GM12878 (cell line): ENCODE results near the gene TUBB3. TPM values are rescaled to one million over a fixed set of nuclear protein-coding genes. Genes with fewer than 3 reads are reported as not detected.

Experiments
- ATAC-seq: fragments of 200-7000 bp; cut with Tn5 transposase; 3 replicates; pipeline ENCODE4 v1.9.1; 2020; ENCODE audit warnings: mild to moderate bottlenecking, moderate library complexity
- BruUV-seq: library from RNA; stranded (reverse); fragments of 400-500 nt; replicated peaks from 2 replicates; lab custom pipeline; 2021; lab: Mats Ljungman, UMichigan
- CTCF ChIA-PET: fragments of 300-600 bp; sonication (Branson Sonifier 250); formaldehyde crosslinking; extraction: SDS; loops from one replicate; lab custom pipeline; 2021; ENCODE audit warnings: inconsistent platforms; lab: Yijun Ruan, JAX
- POLR2A ChIA-PET: fragments of 350-600 bp; formaldehyde crosslinking; extraction: SDS; loops from one replicate; lab custom pipeline; 2021; ENCODE audit warnings: inconsistent platforms; lab: Charles Lee
- RAD21 ChIA-PET: fragments of 300-600 bp; sonication (Branson Sonifier 250); formaldehyde crosslinking; loops from one replicate; lab custom pipeline; 2023; ENCODE audit warnings: antibody characterized with exemption; ENCODE audit not compliant: unreplicated experiment; lab: Charles Lee
- SMC1A ChIA-PET: fragments of 300-600 bp; sonication (Branson Sonifier 250); formaldehyde crosslinking; loops from one replicate; lab custom pipeline; 2023; ENCODE audit not compliant: unreplicated experiment, uncharacterized antibody; lab: Charles Lee
- DNase-seq: peaks from one replicate; pipeline ENCODE4 v3.0.0-alpha.2; 2011; ENCODE audit warnings: low read depth, low spot score
- FAIRE-seq: peaks from 3 replicates; lab custom pipeline; 2011; peaks lifted over from hg19 to GRCh38; lab: Jason Lieb, UNC
- H2AFZ ChIP-seq: 2 replicates; pipeline ENCODE4 v1.6.0; 2011; ENCODE audit warnings: low read depth, low read length, control low read depth; ENCODE audit not compliant: control insufficient read depth
- H3K27ac ChIP-seq: 2 replicates; pipeline ENCODE4 v1.5.1; 2011; ENCODE audit warnings: control low read depth; ENCODE audit not compliant: control insufficient read depth, insufficient read depth
- H3K27me3 ChIP-seq, 2 experiments: replicated peaks in 1 of 2; 2 replicates each; pipeline versions ENCODE4 v1.6.0 to v1.6.1; 2011; ENCODE audit warnings: low read length in 1 of 2; ENCODE audit not compliant: control insufficient read depth in 2 of 2, insufficient read depth in 2 of 2
- H3K36me3 ChIP-seq, 2 experiments: 2 replicates each; pipeline ENCODE4 v1.5.1; 2011; ENCODE audit warnings: low read length in 1 of 2; ENCODE audit not compliant: control insufficient read depth in 2 of 2, insufficient read depth in 2 of 2
- H3K4me1 ChIP-seq: 2 replicates; pipeline ENCODE4 v1.6.1; 2011; ENCODE audit warnings: mild to moderate bottlenecking, low read length, moderate library complexity, mixed read lengths; ENCODE audit not compliant: control insufficient read depth, insufficient read depth
- H3K4me2 ChIP-seq: 2 replicates; pipeline ENCODE4 v1.6.0; 2011; ENCODE audit warnings: control low read depth; ENCODE audit not compliant: control insufficient read depth, insufficient read depth
- H3K4me3 ChIP-seq: fragments of 200-600 bp; sonication (generic); 2 replicates; pipeline ENCODE4 v1.5.1; 2016
- H3K79me2 ChIP-seq: 2 replicates; pipeline ENCODE4 v1.6.0; 2011; ENCODE audit warnings: low read length; ENCODE audit not compliant: control insufficient read depth, insufficient read depth
- H3K9ac ChIP-seq: 2 replicates; pipeline ENCODE4 v1.8.0; 2011; ENCODE audit warnings: low read length, control low read depth, mixed read lengths; ENCODE audit not compliant: control insufficient read depth, insufficient read depth
- H3K9me3 ChIP-seq: replicated peaks from 3 replicates; pipeline ENCODE4 v1.5.1; 2011; ENCODE audit warnings: mild to moderate bottlenecking, low read length; ENCODE audit not compliant: control insufficient read depth, insufficient read depth
- H4K20me1 ChIP-seq: 2 replicates; pipeline ENCODE4 v1.6.0; 2011; ENCODE audit not compliant: control insufficient read depth, insufficient read depth
- HSF1 ChIP-seq: fragments of 150-350 bp; IDR thresholded peaks from 2 replicates; pipeline ENCODE4 v1.6.1; 2014; ENCODE audit warnings: mild to moderate bottlenecking, low read depth, low read length
- PKNOX1 ChIP-seq: fragments of 450-650 bp; IDR thresholded peaks from 2 replicates; pipeline ENCODE4 v1.6.1; 2016; ENCODE audit warnings: mild to moderate bottlenecking
- POLR2A ChIP-seq: IDR thresholded peaks from 2 replicates; pipeline ENCODE4 v1.6.1; 2011; ENCODE audit warnings: low read depth, mild to moderate bottlenecking, low read length
- SUPT20H ChIP-seq: IDR thresholded peaks from 2 replicates; pipeline ENCODE4 v1.6.1; 2011; ENCODE audit warnings: low read depth, mild to moderate bottlenecking, low read length, moderate library complexity, borderline replicate concordance; ENCODE audit not compliant: control insufficient read depth
- TAF1 ChIP-seq: IDR thresholded peaks from 2 replicates; pipeline ENCODE4 v1.6.1; 2011; ENCODE audit warnings: mild to moderate bottlenecking, low read depth, low read length, borderline replicate concordance
- TCF3 ChIP-seq: IDR thresholded peaks from 2 replicates; pipeline ENCODE4 v1.6.1; 2012; ENCODE audit warnings: low read depth, mild to moderate bottlenecking, low read length, borderline replicate concordance; ENCODE audit not compliant: insufficient read depth
- WGBS: methylation state at CpG from one replicate; pipeline ENCODE4 v1.1.6; 2016; ENCODE audit warnings: low lambda C conversion rate; ENCODE audit not compliant: insufficient replicate concordance, insufficient coverage; ENCODE audit errors: missing lambda C conversion rate; 5-methylcytosine and 5-hydroxymethylcytosine counted together
- in situ Hi-C: fragments of 300-500 bp; cut with MboI; formaldehyde crosslinking; loops from 9 replicates; pipeline ENCODE4 v1.14.3; 2018; ENCODE audit warnings: mixed read lengths
- intact Hi-C: fragments of 100-400 bp; cut with micrococcal nuclease; formaldehyde crosslinking; loops from one replicate; pipeline ENCODE4 v1.14.2; 2022; ENCODE audit not compliant: unreplicated experiment
- polyA plus RNA-seq, 11 experiments: library from polyadenylated mRNA; depleted of rRNA in 4 of 11; unstranded in 6 of 11; stranded (reverse) in 5 of 11; fragments of >200 nt; fragmentation: Nextera tagmentation in 4 of 11; fragmentation: Illumina TruSeq in 1 of 11; extraction: Ambion mirVana in 4 of 11; extraction: Trizol in 1 of 11; gene quantifications; 1 replicate in 1 of 11; 2 replicates in 10 of 11; pipeline versions ENCODE4 v1.2.1 to v1.2.3, GENCODE V29; 2011 to 2016; ENCODE audit warnings: inconsistent platforms in 2 of 11, missing spikeins in 2 of 11, low read depth in 1 of 11
- total RNA-seq, 4 experiments: library from RNA; depleted of rRNA in 3 of 4; stranded (reverse); fragments of >200 nt in 3 of 4; fragmentation: Illumina TruSeq in 1 of 4; extraction: Trizol in 1 of 4; gene quantifications; 2 replicates each; pipeline versions ENCODE4 v1.2.1 to v1.2.3, GENCODE V29; 2013 to 2021

TUBB3 gene
- total and polyA plus RNA-seq, 10 of the 15 experiments (the other 5 are each of a cell fraction or from before 2014, with no cell fraction given) = 0.09 to 2.5 (median 0.58) TPM; not detected in 1

DNA sequence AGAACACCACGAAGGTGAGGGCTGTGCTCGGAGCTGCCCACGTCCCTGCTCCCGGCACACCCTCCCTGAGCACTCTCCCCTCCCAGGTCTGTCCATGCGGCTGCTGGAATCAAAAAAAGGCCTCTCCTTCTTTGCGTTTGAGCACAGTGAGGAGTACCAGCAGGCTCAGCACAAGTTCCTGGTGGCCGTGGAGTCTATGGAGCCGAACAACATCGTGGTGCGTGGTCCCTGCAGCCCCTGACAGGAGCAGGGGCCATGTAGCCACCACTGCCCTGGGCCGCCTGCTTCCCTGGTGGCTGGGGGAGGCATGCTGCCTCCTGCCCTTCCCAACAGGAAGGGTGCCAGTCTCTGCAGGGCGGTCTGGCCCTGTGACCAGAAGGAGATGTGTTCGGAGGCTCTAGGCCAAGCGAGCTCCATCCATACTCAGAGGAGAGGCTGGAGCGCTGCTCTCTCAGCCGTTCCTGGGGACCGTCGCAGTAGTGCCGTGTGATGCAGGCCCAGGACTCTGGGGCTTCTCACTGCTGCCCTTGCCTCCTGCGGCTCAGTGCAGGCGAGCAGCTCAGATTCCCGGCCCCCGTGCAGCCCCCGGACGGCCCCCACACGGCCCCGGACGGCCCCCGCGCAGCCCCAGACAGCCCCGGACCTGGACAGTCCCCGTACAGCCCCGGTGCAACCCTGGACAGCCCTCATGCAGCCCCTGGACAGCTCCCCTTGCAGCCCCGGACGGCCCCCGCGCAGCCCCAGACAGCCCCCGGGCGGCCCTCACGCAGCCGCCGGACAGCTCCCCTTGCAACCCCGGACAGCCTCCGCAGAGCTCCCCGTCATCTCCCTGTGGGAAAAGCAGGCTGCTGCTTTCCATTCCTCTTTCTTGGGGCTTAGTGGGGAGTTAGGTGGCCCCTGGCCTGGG, 29.2 kb upstream of the TUBB3 start:
- SMC1A ChIA-PET = interaction anchor here (1.0 kb wide), 1 partner anchor 33 kb away, joined by 3 read pairs; no protein-coding TSS in a partner anchor
- intact Hi-C loops = no loop called here
- no peak overlapping the region for H2AFZ ChIP-seq
- no peaks in the 10 kb centered on the region for H4K20me1 ChIP-seq
- H3K9me3 ChIP-seq = no peaks in the 10 kb centered on the region
- ATAC-seq (no peak), FAIRE-seq (no peak), DNase-seq (no peak)
- no peaks in the 10 kb centered on the region for H3K4me1 ChIP-seq
- H3K4me3 ChIP-seq = no peak overlapping the region
- no peak overlapping the region for H3K27ac ChIP-seq
- in situ Hi-C loops = no loop called here
- WGBS = 96% methylated on average over 34 of the region's 45 CpGs
- RAD21 ChIA-PET = no interaction called here
- TF ChIP-seq POLR2A (peak; percentile 35; the same call in 1 of the 2 replicates), TCF3 (no peak), SUPT20H (no peak)
- H3K4me2 ChIP-seq = no peak overlapping the region
- POLR2A ChIA-PET = no interaction called here
- CTCF ChIA-PET = interaction anchor here (0.9 kb wide), 1 partner anchor 16 kb away, joined by 3 read pairs; no protein-coding TSS in a partner anchor
- BruUV-seq = no TSS peak
- H3K27me3 ChIP-seq = no peaks in the 10 kb centered on the region
- no peak overlapping the region for H3K9ac ChIP-seq
- peaks cover 34 to 51% of the 10 kb centered on the region in 2 experiments; a peak in 3 of 4 replicates for H3K36me3 ChIP-seq
- H3K79me2 ChIP-seq = no peaks in the 10 kb centered on the region

DNA sequence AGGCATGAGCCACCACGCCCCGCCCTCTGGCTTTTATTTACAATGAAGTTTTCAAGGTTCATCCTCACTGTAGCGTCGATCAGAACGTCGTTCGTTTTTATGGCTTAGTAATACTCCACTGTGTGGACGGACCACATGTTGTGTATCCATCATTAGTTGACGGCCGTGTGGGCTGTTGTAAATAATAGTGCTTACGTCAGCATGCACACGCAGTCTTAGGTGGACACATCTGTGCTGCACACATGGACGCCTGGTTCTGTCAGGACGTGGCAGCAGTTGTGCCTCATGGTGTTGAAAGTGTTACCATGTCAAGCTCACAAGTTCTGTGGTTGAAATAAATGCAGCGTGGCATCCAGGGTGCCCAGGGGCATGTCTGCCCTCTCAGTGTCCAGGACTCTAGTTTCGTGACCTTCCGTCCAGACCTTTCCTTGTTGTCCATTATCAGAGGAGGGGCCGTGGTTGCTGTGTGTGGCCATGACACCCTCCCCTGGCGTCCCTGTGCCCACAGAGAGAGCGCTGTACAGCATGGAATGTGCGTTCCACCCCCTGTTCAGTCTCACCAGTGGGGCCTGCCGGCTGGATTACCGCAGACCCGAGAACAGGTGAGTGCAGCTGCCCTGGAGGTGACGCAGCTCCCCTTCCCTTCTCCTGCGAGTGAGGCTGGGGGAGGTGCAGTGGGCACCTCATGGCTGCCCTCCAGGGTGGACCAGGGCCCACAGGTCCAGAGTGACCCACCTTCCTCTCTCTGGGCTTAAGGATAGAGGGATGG, 27.5 kb upstream of the TUBB3 start:
- no peak for ATAC-seq
- no peak overlapping the region for H3K9ac ChIP-seq
- H3K27ac ChIP-seq = no peak overlapping the region
- no peak overlapping the region for H3K4me3 ChIP-seq
- H4K20me1 ChIP-seq = no peaks in the 10 kb centered on the region
- ChIA-PET RAD21 (no interaction called here), SMC1A (no interaction called here), CTCF (no interaction called here), POLR2A (no interaction called here)
- no peaks in the 10 kb centered on the region for H3K27me3 ChIP-seq
- no peaks in the 10 kb centered on the region for H3K79me2 ChIP-seq
- no TSS peak for BruUV-seq
- no peaks in the 10 kb centered on the region for H3K4me1 ChIP-seq
- FAIRE-seq = no peak
- no peaks in the 10 kb centered on the region for H3K9me3 ChIP-seq
- intact Hi-C loops = no loop called here
- no peak overlapping the region for H2AFZ ChIP-seq
- TF ChIP-seq PKNOX1 = no peak
- TF ChIP-seq POLR2A = peak; percentile 69
- TF ChIP-seq HSF1 = no peak
- no peak for TF ChIP-seq TAF1
- WGBS = 96% methylated on average over 26 of the region's 26 CpGs
- no peak for DNase-seq
- peaks cover 39 to 54% of the 10 kb centered on the region in 2 experiments; a peak in 3 of 4 replicates for H3K36me3 ChIP-seq
- H3K4me2 ChIP-seq = no peak overlapping the region
- in situ Hi-C loops = no loop called here
